ENCODE measurements around the gene TSPAN5.

Gene TSPAN5

GRCh38 chr4:98643755-98644154 is 14.7 kb downstream of the TSPAN5 start:
- no peak for DNase-seq (ENCODE audit: low spot score)

- no peak for DNase-seq (ENCODE audit: low spot score)
These were observed 15.4 kb downstream of the TSPAN5 start for GRCh38 chr4:98642991-98643426.

GRCh38 chr4:98641906-98642668 is 16.3 kb downstream of the TSPAN5 start:
- DNase-seq (ENCODE audit: low spot score) = no peak

GRCh38 chr4:98641376-98641775 is 17.0 kb downstream of the TSPAN5 start:
- DNase-seq (ENCODE audit: low spot score) = no peak

- no peak for DNase-seq (ENCODE audit: low spot score)
These were observed 18.9 kb downstream of the TSPAN5 start for GRCh38 chr4:98639523-98639922.

DNA sequence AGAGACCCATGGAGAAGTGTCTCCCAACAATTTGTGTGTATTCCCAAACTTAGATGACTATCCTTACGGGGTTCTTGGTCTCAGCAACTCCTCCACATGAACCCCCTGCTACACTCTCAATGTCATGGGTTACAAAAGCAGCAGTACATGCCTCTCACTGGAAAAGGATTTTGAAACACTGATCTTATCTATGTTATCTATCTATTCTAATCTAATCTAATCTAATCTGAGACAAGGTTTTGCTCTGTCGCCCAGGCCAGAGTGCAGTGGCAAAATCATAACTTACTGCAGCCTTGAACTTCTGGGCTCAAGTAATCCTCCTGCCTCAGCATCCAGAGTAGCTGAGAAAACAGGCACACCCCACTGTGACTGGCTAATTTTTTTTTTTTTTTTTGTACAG is 19.3 kb downstream of the TSPAN5 start:
- DNase-seq (ENCODE audit: low spot score) = no peak

GRCh38 chr4:98638661-98639060 is 19.8 kb downstream of the TSPAN5 start:
- peak; percentile 80 for DNase-seq (ENCODE audit: low spot score)

- no peak for DNase-seq (ENCODE audit: low spot score)
These were observed 24.4 kb downstream of the TSPAN5 start for GRCh38 chr4:98634061-98634460.

GRCh38 chr4:98633159-98633558 is 25.3 kb downstream of the TSPAN5 start:
- no peak for DNase-seq (ENCODE audit: low spot score)

DNA sequence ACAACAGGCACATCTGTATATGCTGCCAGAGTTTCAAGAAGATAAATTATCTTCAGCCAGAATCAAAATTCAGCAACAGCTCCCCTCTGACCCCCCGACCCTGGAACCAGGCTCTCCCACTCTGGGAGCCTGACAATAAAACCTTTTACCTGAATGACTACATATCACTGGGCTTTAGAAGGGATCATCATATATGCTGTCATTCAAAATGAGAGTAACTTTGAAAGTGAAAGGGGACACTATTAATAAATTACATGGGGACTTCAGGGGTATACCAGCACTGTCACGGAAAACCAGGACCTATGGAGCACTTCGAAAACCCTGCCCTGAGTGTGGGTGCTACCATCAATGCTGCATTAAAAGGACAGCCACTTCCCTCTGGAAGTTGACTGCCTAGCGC is 26.2 kb downstream of the TSPAN5 start:
- DNase-seq (ENCODE audit: low spot score) = no peak

DNA sequence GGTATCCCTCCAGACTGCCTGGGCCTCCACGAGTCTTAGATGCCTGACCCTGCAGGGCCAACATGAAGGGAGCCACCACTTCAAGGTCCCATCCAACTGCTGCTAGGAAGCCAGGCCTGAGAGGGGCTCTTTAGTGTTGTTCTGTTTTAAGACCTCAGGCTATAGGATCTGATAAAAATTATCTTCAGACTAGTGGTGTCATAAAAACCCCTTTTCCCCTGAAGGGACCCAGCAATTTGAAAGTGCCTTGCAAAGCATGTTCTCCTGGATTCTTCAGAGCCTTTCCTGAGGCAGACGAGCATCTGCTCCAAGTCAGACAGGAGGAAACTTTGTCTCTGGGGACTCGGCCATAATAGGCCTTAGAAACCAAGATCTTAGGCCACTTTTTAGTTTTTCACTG is 26.9 kb downstream of the TSPAN5 start:
- DNase-seq (ENCODE audit: low spot score) = no peak

- DNase-seq (ENCODE audit: low spot score) = no peak
These were observed 27.5 kb downstream of the TSPAN5 start for GRCh38 chr4:98630737-98631454.

DNA sequence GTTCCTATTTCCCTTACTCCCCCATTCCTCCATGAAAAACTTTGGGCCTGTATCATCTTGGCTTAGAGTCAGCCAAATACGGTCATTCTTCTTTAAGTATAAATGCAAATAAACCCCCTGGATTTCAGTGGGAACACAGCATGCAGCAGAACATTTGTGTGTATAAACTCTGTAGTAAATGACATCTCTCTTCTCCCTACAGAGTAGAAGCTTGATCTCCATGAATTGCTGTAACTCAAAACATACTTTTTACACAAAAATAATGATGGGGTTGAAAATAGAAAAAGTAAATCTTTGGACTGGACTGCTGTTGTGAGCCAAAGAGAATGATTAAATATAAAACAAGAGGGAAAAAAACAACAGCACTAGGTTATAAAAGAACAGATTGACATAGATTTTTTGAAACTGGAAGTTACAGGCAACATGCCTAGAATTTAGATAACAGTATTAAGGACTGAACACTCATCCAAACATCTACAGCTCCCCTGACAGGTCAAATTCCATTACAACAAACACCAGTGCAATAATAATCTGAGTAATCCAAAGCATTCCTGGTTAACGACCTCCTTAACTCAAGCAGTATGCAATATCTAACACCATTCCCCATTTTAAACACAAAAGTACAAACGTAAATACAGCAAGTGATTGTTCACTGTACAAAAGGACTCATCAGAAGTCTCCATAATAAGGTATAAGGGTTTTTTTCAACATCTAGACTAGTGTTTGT is 30.7 kb downstream of the TSPAN5 start:
- no peak for DNase-seq (ENCODE audit: low spot score)

DNA sequence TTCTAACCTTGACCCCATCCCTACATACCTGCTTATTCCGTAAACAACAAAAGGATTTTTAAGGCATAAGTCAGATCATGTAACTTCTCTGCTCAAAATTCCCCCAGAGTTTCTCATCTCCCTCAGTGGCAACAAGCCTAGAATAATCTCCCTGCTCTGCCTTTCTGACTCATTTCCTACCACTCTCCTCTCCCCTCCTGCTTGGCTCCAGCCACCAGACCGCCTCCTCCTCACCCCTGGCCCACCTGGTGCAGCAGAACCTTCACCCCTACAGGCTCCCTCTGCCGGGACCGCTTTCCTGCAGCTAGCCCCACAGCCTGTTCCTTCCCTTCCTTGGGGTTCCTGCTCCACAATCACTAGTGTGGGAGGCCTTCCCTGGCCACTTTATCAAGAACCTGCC is 32.1 kb downstream of the TSPAN5 start:
- no peak for DNase-seq (ENCODE audit: low spot score)

DNA sequence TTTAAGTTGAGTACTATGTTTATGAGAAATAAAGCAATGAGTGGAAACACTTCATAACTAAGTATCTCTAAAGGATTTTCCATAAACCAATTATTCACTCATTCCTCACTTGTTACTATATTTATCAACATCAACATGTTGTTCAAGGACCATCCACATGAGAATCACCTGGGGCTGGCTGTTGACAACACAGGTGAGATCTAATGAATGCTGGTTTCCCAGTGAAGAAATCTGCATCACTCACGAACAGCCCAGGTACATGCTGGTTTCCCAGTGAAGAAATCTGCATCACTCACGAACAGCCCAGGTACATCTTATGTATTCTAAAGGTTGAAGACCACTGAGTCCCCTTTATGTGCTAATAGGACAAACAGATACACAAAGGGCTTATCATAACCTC is 32.5 kb downstream of the TSPAN5 start:
- DNase-seq (ENCODE audit: low spot score) = no peak

DNA sequence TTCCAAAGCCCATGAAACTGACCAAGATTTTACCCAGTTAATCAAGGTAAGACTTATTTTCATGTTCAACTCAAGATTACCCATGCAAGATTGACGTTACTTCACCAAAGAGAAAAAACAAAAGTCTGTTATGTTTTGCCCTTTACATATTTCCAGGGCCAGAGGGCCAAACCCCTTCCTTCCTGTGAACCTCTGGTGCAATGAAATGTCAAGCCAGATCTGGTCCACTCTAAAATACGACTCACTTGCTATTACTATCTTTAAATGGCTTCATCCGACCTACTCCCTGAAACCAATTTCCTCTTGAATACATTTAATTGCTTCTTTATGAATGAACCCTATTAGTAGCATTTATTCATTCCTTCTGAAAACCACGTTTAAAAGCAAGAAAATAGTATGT is 33.0 kb downstream of the TSPAN5 start:
- no peak for DNase-seq (ENCODE audit: low spot score)

DNA sequence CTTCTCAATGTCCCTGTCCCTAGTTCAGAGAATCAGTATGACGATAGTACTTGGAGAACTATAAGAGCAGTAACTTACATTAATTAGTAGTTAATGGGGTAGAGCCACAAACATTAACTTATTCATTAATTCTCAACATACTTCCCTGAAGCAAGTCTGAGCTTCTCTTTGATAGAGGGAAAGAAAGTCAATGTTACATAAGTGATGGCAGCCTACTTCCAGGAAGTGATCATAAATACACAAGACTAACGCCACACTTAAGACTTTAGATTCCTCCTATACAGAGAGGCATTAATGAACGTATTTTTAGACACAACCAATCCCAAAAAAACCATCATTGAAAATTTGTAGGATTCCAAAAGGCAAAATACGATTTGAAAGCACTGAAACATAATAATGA is 33.8 kb downstream of the TSPAN5 start:
- no peak for DNase-seq (ENCODE audit: low spot score)

DNA sequence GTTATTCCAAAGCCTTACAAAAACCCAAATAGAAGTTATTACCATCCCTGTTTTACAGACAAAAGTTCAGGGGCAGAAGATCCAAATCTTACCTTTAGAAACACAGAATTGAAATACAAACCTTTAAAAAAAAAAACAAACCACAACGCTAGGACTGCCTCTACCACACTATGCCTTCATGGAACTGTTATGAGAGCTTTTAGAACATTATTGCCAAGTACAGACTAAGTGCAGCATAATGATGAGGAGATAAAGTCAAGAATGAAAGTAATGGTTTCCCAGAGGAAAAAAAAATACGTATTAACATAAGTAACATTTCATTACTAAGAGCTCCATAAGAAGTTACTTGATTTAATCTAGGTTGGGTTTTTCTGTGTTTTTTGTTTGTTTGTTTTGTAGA is 34.3 kb downstream of the TSPAN5 start:
- no peak for DNase-seq (ENCODE audit: low spot score)

GRCh38 chr4:98623126-98623802 is 35.1 kb downstream of the TSPAN5 start:
- no peak for DNase-seq (ENCODE audit: low spot score)

DNA sequence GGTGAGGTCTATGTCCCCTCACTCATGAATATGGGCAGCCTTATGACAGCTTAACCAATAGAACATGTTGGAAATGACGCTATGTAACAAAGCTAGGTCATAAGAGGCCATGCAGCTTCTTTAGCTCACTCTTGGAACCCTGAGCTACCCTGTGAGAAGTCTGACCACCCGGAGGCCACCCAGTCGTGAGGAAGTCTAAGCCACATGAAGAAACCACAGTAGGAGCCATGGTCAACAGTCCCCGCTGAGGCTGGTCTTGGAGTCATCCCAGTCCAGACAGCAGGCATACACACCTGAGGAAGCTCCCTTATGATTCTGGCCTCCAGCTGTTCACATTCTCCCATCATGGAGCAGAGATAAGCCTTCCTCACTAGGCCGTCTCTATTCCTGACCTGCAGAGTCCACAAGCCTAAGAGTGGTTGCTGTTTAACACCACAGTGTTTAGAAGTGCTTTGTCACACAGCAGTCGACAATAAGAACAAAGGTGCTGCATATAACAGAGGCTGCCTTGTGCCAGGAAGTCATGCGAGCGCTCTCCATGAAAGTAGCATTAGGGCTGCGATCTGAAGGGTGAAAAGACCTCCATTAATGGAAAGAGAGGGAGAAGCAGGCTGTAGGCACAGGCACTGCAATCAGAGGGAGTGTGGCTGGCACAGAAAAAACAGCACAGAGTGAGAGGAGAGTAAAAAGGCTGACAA is 38.2 kb downstream of the TSPAN5 start:
- DNase-seq (ENCODE audit: low spot score) = no peak

GRCh38 chr4:98619180-98619579 is 39.2 kb downstream of the TSPAN5 start:
- no peak for DNase-seq (ENCODE audit: low spot score)

DNA sequence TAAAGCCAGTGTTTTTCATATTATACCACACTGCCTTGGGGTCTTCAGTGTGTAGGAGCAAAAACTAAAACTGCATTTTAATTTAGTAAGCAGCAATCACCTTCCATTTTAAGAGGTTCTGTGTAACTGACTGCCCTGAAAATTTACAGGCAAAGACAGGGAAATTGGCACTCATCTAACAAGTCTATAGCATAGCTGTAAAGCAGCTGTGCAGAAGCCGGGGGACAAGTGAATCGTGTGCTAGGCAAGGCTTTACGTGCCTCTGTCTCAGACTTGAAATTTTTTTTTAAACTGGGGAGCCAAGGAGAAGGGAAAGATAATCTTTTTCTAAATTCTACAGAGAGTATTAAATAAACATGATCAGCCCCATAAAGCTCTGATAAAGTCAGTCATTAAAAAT is 39.7 kb downstream of the TSPAN5 start:
- DNase-seq (ENCODE audit: low spot score) = no peak
